ENCODE measurements around the gene ZBTB18. TPM values are rescaled to one million over a fixed set of nuclear protein-coding genes. Genes with fewer than 3 reads are reported as not detected.

ZBTB18 gene
- polyA plus RNA-seq, 2 of the 4 experiments (the other 2 are of a cell fraction), result 9.7 to 9.9 TPM

- CTCF ChIA-PET, result no interaction called here
- ATAC-seq (no peak), FAIRE-seq (no peak), DNase-seq (ENCODE audit: low read depth in 1 of 2, low spot score in 1 of 2) (no peak)
- H3K27ac ChIP-seq, result no peak overlapping the region
- POLR2A ChIA-PET, result no interaction called here
- no peaks in the 10 kb centered on the region for H3K4me1 ChIP-seq
- 82% methylated on average over 13 of the region's 13 CpGs for WGBS (ENCODE audit: missing lambda C conversion rate)
- TF ChIP-seq TFCP2L1 (CRISPR knock-in tag; IDR thresholded peaks at IDR 0.05), result no peak
- no peak for TF ChIP-seq MYC (IDR thresholded peaks at IDR 0.05; ENCODE audit: borderline replicate concordance, low read length)
- TF ChIP-seq EHF (CRISPR knock-in tag; IDR thresholded peaks at IDR 0.05), result no peak
- TF ChIP-seq KDM1A (IDR thresholded peaks at IDR 0.05; ENCODE audit: low read depth), result no peak
- no peak for TF ChIP-seq NFE2L2 (conservative IDR thresholded peaks at IDR 0.05; ENCODE audit: low read length)
- TF ChIP-seq NR3C1 (IDR thresholded peaks at IDR 0.05), result no peak
- TF ChIP-seq EP300 (IDR thresholded peaks at IDR 0.05), result no peak
- TF ChIP-seq EHMT2 (IDR thresholded peaks at IDR 0.05; ENCODE audit: low read depth), result no peak
- no peak overlapping the region for H3K4me2 ChIP-seq
- H3K9me3 ChIP-seq, result no peaks in the 10 kb centered on the region
- no peak overlapping the region for H3K4me3 ChIP-seq
Measured at GRCh38 chr1:244030481-244031040, 20.5 kb upstream of the ZBTB18 start.

- TF ChIP-seq CTCF (IDR thresholded peaks at IDR 0.05) (no peak), RARB (CRISPR knock-in tag; IDR thresholded peaks at IDR 0.05) (no peak), REST (IDR thresholded peaks at IDR 0.05) (no peak), PBX3 (IDR thresholded peaks at IDR 0.05) (no peak), EHF (CRISPR knock-in tag; IDR thresholded peaks at IDR 0.05) (no peak), MAX (IDR thresholded peaks at IDR 0.05) (no peak), POLR2A (IDR thresholded peaks at IDR 0.05; ENCODE audit: low read length) (no peak), BCL3 (IDR thresholded peaks at IDR 0.05) (no peak), BHLHE40 (IDR thresholded peaks at IDR 0.05; ENCODE audit: low read depth, low read length) (no peak), USF2 (IDR thresholded peaks at IDR 0.05) (no peak), CEBPB (IDR thresholded peaks at IDR 0.05) (no peak)
- Histone ChIP-seq H3K9me3 (no peaks in the 10 kb centered on the region), H3K4me1 (0 out of 3 replicates have a peak, but pooled peaks cover 3% of the 10 kb centered on the region), H3K4me3 (no peak overlapping the region), H3K4me2 (no peak overlapping the region), H3K27ac (no peak overlapping the region)
- CTCF ChIA-PET, result interaction anchor here (0.6 to 1.6 kb wide), 2 partner anchors 12 to 663 kb away, joined by 3 to 7 read pairs; no protein-coding TSS in a partner anchor
- ATAC-seq, result no peak
- no peak for DNase-seq (ENCODE audit: low read depth in 1 of 2, low spot score in 1 of 2)
- peak; percentile 43 for FAIRE-seq
- WGBS (ENCODE audit: missing lambda C conversion rate), result 88% methylated on average over 11 of the region's 11 CpGs
- POLR2A ChIA-PET, result no interaction called here
Measured at GRCh38 chr1:244035358-244035757, 15.7 kb upstream of the ZBTB18 start.
